Spleen (tissue), 7 donors: ENCODE measurements around the gene SMIM7.

Source experiments
- POLR2A ChIP-seq, 3 donors: fragments of 450-650 bp; IDR thresholded peaks; one replicate each; pipeline ENCODE4 v1.5.1; 2017; ENCODE audit warnings: antibody characterized with exemption in 3 of 3, mild to moderate bottlenecking in 1 of 3
- POLR2AphosphoS5 ChIP-seq, 3 donors: sonication (generic); formaldehyde crosslinking; IDR thresholded peaks; one replicate each; pipeline ENCODE4 v1.5.1; 2017; ENCODE audit warnings: antibody characterized with exemption in 3 of 3
- TF ChIP-seq, protein P1 (sequence below), 11 experiments: fragments of 200-600 bp in 7 of 11; fragments of 450-650 bp in 4 of 11; sonication (generic) in 4 of 11; IDR thresholded peaks in 8 of 11; conservative IDR thresholded peaks in 3 of 11; 1 replicate in 7 of 11; 2 replicates in 4 of 11; pipeline versions ENCODE4 v1.4.0 to v1.8.0; 2016 to 2021; ENCODE audit warnings: antibody characterized with exemption in 11 of 11, inconsistent platforms in 4 of 11, mild to moderate bottlenecking in 1 of 11
- donor health status: DM: no; HTN: no; CAD: no; lungs with moderate emphysema.
- donor health status: DM: no; HTN: no; CAD: no.
- donor health status: DM: no; HTN: no; CAD: no.

GRCh38 chr19:16668176-16668575 lies 8.2 kb upstream of the SMIM7 start:
- TF ChIP-seq, protein P1, sequence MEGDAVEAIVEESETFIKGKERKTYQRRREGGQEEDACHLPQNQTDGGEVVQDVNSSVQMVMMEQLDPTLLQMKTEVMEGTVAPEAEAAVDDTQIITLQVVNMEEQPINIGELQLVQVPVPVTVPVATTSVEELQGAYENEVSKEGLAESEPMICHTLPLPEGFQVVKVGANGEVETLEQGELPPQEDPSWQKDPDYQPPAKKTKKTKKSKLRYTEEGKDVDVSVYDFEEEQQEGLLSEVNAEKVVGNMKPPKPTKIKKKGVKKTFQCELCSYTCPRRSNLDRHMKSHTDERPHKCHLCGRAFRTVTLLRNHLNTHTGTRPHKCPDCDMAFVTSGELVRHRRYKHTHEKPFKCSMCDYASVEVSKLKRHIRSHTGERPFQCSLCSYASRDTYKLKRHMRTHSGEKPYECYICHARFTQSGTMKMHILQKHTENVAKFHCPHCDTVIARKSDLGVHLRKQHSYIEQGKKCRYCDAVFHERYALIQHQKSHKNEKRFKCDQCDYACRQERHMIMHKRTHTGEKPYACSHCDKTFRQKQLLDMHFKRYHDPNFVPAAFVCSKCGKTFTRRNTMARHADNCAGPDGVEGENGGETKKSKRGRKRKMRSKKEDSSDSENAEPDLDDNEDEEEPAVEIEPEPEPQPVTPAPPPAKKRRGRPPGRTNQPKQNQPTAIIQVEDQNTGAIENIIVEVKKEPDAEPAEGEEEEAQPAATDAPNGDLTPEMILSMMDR (IDR thresholded peaks at IDR 0.05 in 8 of 11, conservative IDR thresholded peaks at IDR 0.05 in 3 of 11): no peak
- TF ChIP-seq POLR2AphosphoS5 (IDR thresholded peaks at IDR 0.05) (no peak), POLR2A (IDR thresholded peaks at IDR 0.05) (no peak)
